Astrocyte (in vitro differentiated cells and primary cell): ENCODE data around the gene DLGAP1. TPM values are rescaled to one million over a fixed set of nuclear protein-coding genes. Genes with fewer than 3 reads are reported as not detected.
"Not testable (repeated sequence)": the region's sequence is repeated elsewhere in the genome, so short reads cannot be mapped to it uniquely, and the experiment has no call there.

ENCODE experiments used
- DNase-seq: peaks from one replicate; pipeline ENCODE4 v3.0.0-alpha.2; 2010; ENCODE audit warnings: low read depth
- FAIRE-seq: peaks from 2 replicates; lab custom pipeline; 2011; peaks lifted over from hg19 to GRCh38; lab: Jason Lieb, UNC
- H2AFZ ChIP-seq: 2 replicates; pipeline ENCODE4 v1.6.0; 2012; ENCODE audit warnings: low read depth, low read length, inconsistent platforms
- H3K27ac ChIP-seq: 2 replicates; pipeline ENCODE4 v1.5.1; 2011; ENCODE audit warnings: low read depth, low read length, inconsistent platforms
- H3K27me3 ChIP-seq: 2 replicates; pipeline ENCODE4 v1.6.0; 2011; ENCODE audit warnings: low read length, inconsistent platforms; ENCODE audit not compliant: insufficient read depth
- H3K36me3 ChIP-seq: 2 replicates; pipeline ENCODE4 v1.5.1; 2011; ENCODE audit warnings: low read length, inconsistent platforms; ENCODE audit not compliant: insufficient read depth
- H3K4me1 ChIP-seq: 2 replicates; pipeline ENCODE4 v1.5.1; 2011; ENCODE audit warnings: low read length, inconsistent platforms; ENCODE audit not compliant: insufficient read depth
- H3K4me2 ChIP-seq: 2 replicates; pipeline ENCODE4 v1.6.0; 2012; ENCODE audit warnings: low read length, inconsistent platforms
- H3K4me3 ChIP-seq: 2 replicates; pipeline ENCODE4 v1.5.1; 2011; ENCODE audit warnings: low read depth, mild to moderate bottlenecking, low read length, inconsistent platforms; ENCODE audit not compliant: insufficient read depth
- H3K79me2 ChIP-seq: 2 replicates; pipeline ENCODE4 v1.6.0; 2012; ENCODE audit warnings: mild to moderate bottlenecking, low read length, inconsistent platforms; ENCODE audit not compliant: insufficient read depth
- H3K9ac ChIP-seq: 2 replicates; pipeline ENCODE4 v1.6.0; 2012; ENCODE audit warnings: mild to moderate bottlenecking, low read length, inconsistent platforms
- H3K9me3 ChIP-seq: 2 replicates; pipeline ENCODE4 v1.5.1; 2012; ENCODE audit warnings: low read depth, mild to moderate bottlenecking, low read length, inconsistent platforms; ENCODE audit not compliant: insufficient read depth
- H4K20me1 ChIP-seq: 2 replicates; pipeline ENCODE4 v1.6.0; 2012; ENCODE audit warnings: low read length, inconsistent platforms; ENCODE audit not compliant: insufficient read depth
- H3K27ac Mint-ChIP-seq: one replicate; pipeline ENCODE4 v1.8.0; 2021; ENCODE audit warnings: mild to moderate bottlenecking, mixed read lengths; ENCODE audit not compliant: unreplicated experiment
- H3K27me3 Mint-ChIP-seq: one replicate; pipeline ENCODE4 v1.8.0; 2021; ENCODE audit warnings: low read depth, mixed read lengths; ENCODE audit not compliant: unreplicated experiment
- H3K36me3 Mint-ChIP-seq: one replicate; pipeline ENCODE4 v1.8.0; 2021; ENCODE audit warnings: low read depth, mixed read lengths; ENCODE audit not compliant: unreplicated experiment
- H3K4me1 Mint-ChIP-seq: one replicate; pipeline ENCODE4 v1.8.0; 2021; ENCODE audit warnings: low read depth, mixed read lengths; ENCODE audit not compliant: unreplicated experiment
- H3K4me3 Mint-ChIP-seq: one replicate; pipeline ENCODE4 v1.8.0; 2021; ENCODE audit warnings: mild to moderate bottlenecking, moderate library complexity, mixed read lengths; ENCODE audit not compliant: unreplicated experiment
- H3K9me3 Mint-ChIP-seq: one replicate; pipeline ENCODE4 v1.8.0; 2021; ENCODE audit warnings: mild to moderate bottlenecking, mixed read lengths; ENCODE audit not compliant: unreplicated experiment
- CTCF ChIP-seq: IDR thresholded peaks from 2 replicates; pipeline ENCODE4 v1.5.1; 2011; ENCODE audit warnings: low read depth, mild to moderate bottlenecking, inconsistent platforms, low read length, moderate library complexity; ENCODE audit not compliant: insufficient read depth
- EZH2 ChIP-seq: IDR thresholded peaks from 2 replicates; pipeline ENCODE4 v1.6.1; 2012; ENCODE audit warnings: mild to moderate bottlenecking, low read length, inconsistent platforms; ENCODE audit not compliant: insufficient read depth
- total RNA-seq: library from RNA; stranded (reverse); gene quantifications from 2 replicates; pipeline ENCODE4 v1.2.1, GENCODE V29; 2021

DLGAP1 gene
- total RNA-seq, 1 donor from 2014 or later: 2.3 TPM

DNA sequence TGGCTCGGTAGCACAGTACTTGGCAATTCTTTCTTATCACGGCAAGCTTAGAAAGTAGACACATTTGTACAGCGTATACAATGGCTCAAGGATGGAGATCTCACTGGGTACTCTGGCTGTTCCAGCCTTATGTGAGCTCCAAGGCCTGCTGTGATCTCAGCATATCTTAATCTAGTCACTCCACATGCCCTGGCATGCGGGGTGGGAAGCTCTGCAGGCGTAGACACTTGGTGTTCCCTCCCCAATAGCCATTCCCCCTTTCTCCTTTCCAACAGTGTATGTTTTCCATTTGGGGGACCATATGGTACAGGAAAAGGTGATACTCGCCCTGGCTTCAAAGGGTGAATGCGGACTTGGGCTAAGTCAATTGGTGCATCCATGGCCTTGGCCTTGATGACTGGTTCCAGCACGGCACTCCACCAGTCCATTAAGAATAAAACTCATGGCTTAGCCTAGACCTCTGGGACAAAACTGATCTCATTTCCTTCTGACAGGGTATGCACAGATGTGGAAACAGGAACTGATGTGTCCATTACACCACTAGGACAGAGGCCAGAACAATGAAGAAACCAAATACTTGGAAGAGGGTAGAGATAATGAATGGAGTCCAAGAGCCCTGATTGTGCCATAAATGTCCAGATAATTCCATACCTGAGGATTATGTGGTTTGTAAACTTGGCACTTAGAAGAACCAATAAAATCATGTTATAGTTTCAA lies 976.7 kb downstream of the DLGAP1 start:
- peaks cover 10% of the 10 kb centered on the region for H3K36me3 Mint-ChIP-seq
- Histone ChIP-seq H3K27ac (no peak overlapping the region), H3K27me3 (no peaks in the 10 kb centered on the region), H2AFZ (no peak overlapping the region), H4K20me1 (no peaks in the 10 kb centered on the region), H3K4me3 (no peak overlapping the region), H3K4me2 (no peak overlapping the region), H3K36me3 (no peaks in the 10 kb centered on the region), H3K79me2 (no peaks in the 10 kb centered on the region), H3K4me1 (no peaks in the 10 kb centered on the region), H3K9me3 (no peaks in the 10 kb centered on the region), H3K9ac (no peak overlapping the region)
- peaks cover 5% of the 10 kb centered on the region for H3K4me1 Mint-ChIP-seq
- TF ChIP-seq EZH2: no peak
- no peak for TF ChIP-seq CTCF
- peaks cover 12% of the 10 kb centered on the region for H3K9me3 Mint-ChIP-seq
- H3K4me3 Mint-ChIP-seq: no peak overlapping the region
- no peak overlapping the region for H3K27ac Mint-ChIP-seq
- DNase-seq: no peak
- no peaks in the 10 kb centered on the region for H3K27me3 Mint-ChIP-seq
- FAIRE-seq: no peak

DNA sequence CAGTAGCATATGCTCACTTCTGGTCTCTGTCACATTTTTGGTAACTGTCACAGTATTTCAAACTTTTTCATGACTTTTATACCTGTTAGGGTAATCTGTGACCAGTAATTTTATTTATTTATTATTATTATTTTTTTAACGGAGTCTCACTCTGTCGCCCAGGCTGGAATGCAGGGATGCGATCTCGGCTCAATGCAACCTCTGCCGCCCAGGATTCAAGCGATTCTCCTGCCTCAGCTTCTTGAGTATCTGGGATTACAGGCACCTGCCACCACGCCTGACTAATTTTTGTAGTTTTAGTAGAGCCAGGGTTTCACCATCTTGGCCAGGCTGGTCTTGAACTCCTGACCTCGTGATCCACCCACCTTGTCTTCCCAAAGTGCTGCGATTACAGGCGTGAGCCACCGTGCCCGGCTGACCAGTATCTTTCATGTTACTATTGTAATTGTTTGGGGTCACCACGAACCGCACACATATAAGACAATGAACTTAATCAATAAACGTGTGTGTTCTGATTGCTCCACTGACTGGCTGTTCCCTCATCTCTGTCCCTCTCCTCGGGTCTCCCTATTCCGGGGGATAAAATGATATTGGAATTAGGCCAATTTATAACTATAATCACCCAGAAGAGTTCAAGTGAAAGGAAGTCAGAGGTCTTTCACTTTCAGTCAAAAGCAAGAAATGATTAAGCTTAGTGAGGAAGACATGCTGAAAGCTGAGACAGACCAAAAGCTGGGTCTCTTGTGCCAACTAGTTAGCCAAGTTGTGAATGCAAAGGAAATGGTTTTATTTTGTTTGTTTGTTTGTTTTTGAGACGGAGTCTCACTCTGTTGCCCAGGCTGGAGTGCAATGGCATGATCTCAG lies 982.2 kb downstream of the DLGAP1 start:
- H3K27ac ChIP-seq: no peak overlapping the region
- FAIRE-seq: no peak
- Mint-ChIP-seq H3K9me3 (peaks cover 16% of the 10 kb centered on the region), H3K36me3 (peaks cover 15% of the 10 kb centered on the region), H3K4me3 (no peak overlapping the region), H3K27me3 (no peaks in the 10 kb centered on the region), H3K4me1 (peaks cover 7% of the 10 kb centered on the region), H3K27ac (no peak overlapping the region)
- no peaks in the 10 kb centered on the region for H3K9me3 ChIP-seq
- no peaks in the 10 kb centered on the region for H3K36me3 ChIP-seq
- H3K9ac ChIP-seq: no peak overlapping the region
- no peak overlapping the region for H3K4me3 ChIP-seq
- H3K27me3 ChIP-seq: no peaks in the 10 kb centered on the region
- no peaks in the 10 kb centered on the region for H3K79me2 ChIP-seq
- H3K4me2 ChIP-seq: no peak overlapping the region
- H2AFZ ChIP-seq: no peak overlapping the region
- no peak for TF ChIP-seq CTCF
- TF ChIP-seq EZH2: no peak
- no peak for DNase-seq
- no peaks in the 10 kb centered on the region for H3K4me1 ChIP-seq
- no peaks in the 10 kb centered on the region for H4K20me1 ChIP-seq

- not testable (repeated sequence) for H3K27me3 ChIP-seq, H3K27ac ChIP-seq, H3K9me3 ChIP-seq, H3K4me1 ChIP-seq, H4K20me1 ChIP-seq, H3K27ac Mint-ChIP-seq, H3K36me3 ChIP-seq, H3K4me3 Mint-ChIP-seq, H3K4me2 ChIP-seq, H3K9ac ChIP-seq, H3K4me1 Mint-ChIP-seq, H3K27me3 Mint-ChIP-seq, H3K4me3 ChIP-seq, H3K79me2 ChIP-seq, DNase-seq, FAIRE-seq, H2AFZ ChIP-seq
- H3K9me3 Mint-ChIP-seq: peaks cover 15% of the 10 kb centered on the region
- H3K36me3 Mint-ChIP-seq: peaks cover 15% of the 10 kb centered on the region
These were observed 983.0 kb downstream of the DLGAP1 start for GRCh38 chr18:3472121-3472520.
